Hepatocyte (in vitro differentiated cells): ENCODE results near the gene DAB1. TPM values are rescaled to one million over a fixed set of nuclear protein-coding genes. Genes with fewer than 3 reads are reported as not detected.

ENCODE experiments used
- DNase-seq: peaks from one replicate; pipeline ENCODE4 v3.0.0-alpha.2; 2016; ENCODE audit warnings: low spot score
- H2AFZ ChIP-seq: fragments of 200-600 bp; sonication (generic); 2 replicates; pipeline ENCODE4 v1.6.0; 2016; ENCODE audit warnings: antibody characterized with exemption, mild to moderate bottlenecking
- H3K27ac ChIP-seq: fragments of 200-600 bp; sonication (generic); 2 replicates; pipeline ENCODE4 v1.5.1; 2016; ENCODE audit warnings: mild to moderate bottlenecking
- H3K27me3 ChIP-seq: fragments of 200-600 bp; sonication (generic); 2 replicates; pipeline ENCODE4 v1.6.1; 2016
- H3K36me3 ChIP-seq: fragments of 200-600 bp; sonication (generic); replicated peaks from 2 replicates; pipeline ENCODE4 v1.5.1; 2016; ENCODE audit warnings: low read depth; ENCODE audit not compliant: insufficient read depth
- H3K4me1 ChIP-seq: fragments of 200-600 bp; sonication (generic); 2 replicates; pipeline ENCODE4 v1.5.1; 2016; ENCODE audit warnings: mild to moderate bottlenecking, moderate library complexity; ENCODE audit not compliant: insufficient read depth
- H3K4me2 ChIP-seq: fragments of 200-600 bp; sonication (generic); 2 replicates; pipeline ENCODE4 v1.6.0; 2016
- H3K4me3 ChIP-seq: fragments of 200-600 bp; sonication (generic); 2 replicates; pipeline ENCODE4 v1.5.1; 2016; ENCODE audit warnings: mild to moderate bottlenecking
- H3K79me2 ChIP-seq: fragments of 200-600 bp; sonication (generic); 2 replicates; pipeline ENCODE4 v1.6.0; 2017; ENCODE audit warnings: mild to moderate bottlenecking
- H3K9me2 ChIP-seq: fragments of 200-600 bp; sonication (generic); replicated peaks from 2 replicates; pipeline ENCODE4 v1.6.0; 2017; ENCODE audit warnings: mild to moderate bottlenecking; ENCODE audit not compliant: insufficient read depth
- H3K9me3 ChIP-seq: fragments of 200-600 bp; sonication (generic); 2 replicates; pipeline ENCODE4 v1.5.1; 2016; ENCODE audit warnings: low read depth, mild to moderate bottlenecking
- H4K20me1 ChIP-seq: fragments of 200-600 bp; sonication (generic); 2 replicates; pipeline ENCODE4 v1.6.0; 2016; ENCODE audit warnings: mild to moderate bottlenecking; ENCODE audit not compliant: insufficient read depth, poor library complexity, severe bottlenecking
- EZH2 ChIP-seq: fragments of 200-600 bp; sonication (generic); IDR thresholded peaks from 2 replicates; pipeline ENCODE4 v1.6.1; 2016; ENCODE audit warnings: antibody characterized with exemption, mild to moderate bottlenecking, borderline replicate concordance
- EZH2phosphoT487 ChIP-seq: fragments of 200-600 bp; sonication (generic); IDR thresholded peaks from one replicate; pipeline ENCODE4 v1.6.1; 2018; ENCODE audit warnings: antibody characterized with exemption, mild to moderate bottlenecking, low read depth, moderate library complexity; ENCODE audit not compliant: unreplicated experiment, severe bottlenecking
- WGBS: methylation state at CpG from one replicate; pipeline ENCODE4 v1.1.6; 2016; ENCODE audit warnings: low lambda C conversion rate; ENCODE audit errors: missing lambda C conversion rate; 5-methylcytosine and 5-hydroxymethylcytosine counted together
- polyA plus RNA-seq: library from polyadenylated mRNA; unstranded; fragments of >200 nt; fragmentation: Nextera tagmentation; extraction: Ambion mirVana; gene quantifications from 2 replicates; pipeline ENCODE4 v1.2.1, GENCODE V29; 2016
- total RNA-seq: library from RNA; depleted of rRNA; stranded (reverse); fragments of >200 nt; gene quantifications from 2 replicates; pipeline ENCODE4 v1.2.3, GENCODE V29; 2014
- TF ChIP-seq, protein P1 (sequence below): fragments of 200-600 bp; sonication (generic); IDR thresholded peaks from 2 replicates; pipeline ENCODE4 v1.5.1; 2016; ENCODE audit warnings: antibody characterized with exemption, mild to moderate bottlenecking; ENCODE audit not compliant: poor library complexity

Gene DAB1
- total and polyA plus RNA-seq, 2 experiments from 2014 or later = 19.5 to 37.6 TPM

- no peak for DNase-seq
- Histone ChIP-seq H3K9me2 (no peaks in the 10 kb centered on the region), H3K4me1 (peaks cover 3% of the 10 kb centered on the region), H3K27me3 (no peaks in the 10 kb centered on the region), H3K27ac (no peak overlapping the region), H3K36me3 (no peaks in the 10 kb centered on the region), H3K4me2 (no peak overlapping the region), H2AFZ (no peak overlapping the region), H3K4me3 (no peak overlapping the region), H3K79me2 (no peaks in the 10 kb centered on the region), H4K20me1 (no peaks in the 10 kb centered on the region), H3K9me3 (no peaks in the 10 kb centered on the region)
- WGBS = 82% methylated on average over 2 of the region's 2 CpGs
- TF ChIP-seq EZH2phosphoT487 = no peak
- TF ChIP-seq, protein P1, sequence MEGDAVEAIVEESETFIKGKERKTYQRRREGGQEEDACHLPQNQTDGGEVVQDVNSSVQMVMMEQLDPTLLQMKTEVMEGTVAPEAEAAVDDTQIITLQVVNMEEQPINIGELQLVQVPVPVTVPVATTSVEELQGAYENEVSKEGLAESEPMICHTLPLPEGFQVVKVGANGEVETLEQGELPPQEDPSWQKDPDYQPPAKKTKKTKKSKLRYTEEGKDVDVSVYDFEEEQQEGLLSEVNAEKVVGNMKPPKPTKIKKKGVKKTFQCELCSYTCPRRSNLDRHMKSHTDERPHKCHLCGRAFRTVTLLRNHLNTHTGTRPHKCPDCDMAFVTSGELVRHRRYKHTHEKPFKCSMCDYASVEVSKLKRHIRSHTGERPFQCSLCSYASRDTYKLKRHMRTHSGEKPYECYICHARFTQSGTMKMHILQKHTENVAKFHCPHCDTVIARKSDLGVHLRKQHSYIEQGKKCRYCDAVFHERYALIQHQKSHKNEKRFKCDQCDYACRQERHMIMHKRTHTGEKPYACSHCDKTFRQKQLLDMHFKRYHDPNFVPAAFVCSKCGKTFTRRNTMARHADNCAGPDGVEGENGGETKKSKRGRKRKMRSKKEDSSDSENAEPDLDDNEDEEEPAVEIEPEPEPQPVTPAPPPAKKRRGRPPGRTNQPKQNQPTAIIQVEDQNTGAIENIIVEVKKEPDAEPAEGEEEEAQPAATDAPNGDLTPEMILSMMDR = no peak
- TF ChIP-seq EZH2 = no peak
Observed at GRCh38 chr1:57167997-57168396, 255.9 kb downstream of the DAB1 start.

- H3K9me3 ChIP-seq = no peaks in the 10 kb centered on the region
- DNase-seq = no peak
- WGBS = 26% methylated on average over 1 of the region's 1 CpG
- no peaks in the 10 kb centered on the region for H3K79me2 ChIP-seq
- no peaks in the 10 kb centered on the region for H3K9me2 ChIP-seq
- H4K20me1 ChIP-seq = no peaks in the 10 kb centered on the region
- H3K27ac ChIP-seq = no peak overlapping the region
- H3K4me1 ChIP-seq = peaks cover 3% of the 10 kb centered on the region
- TF ChIP-seq, protein P1 = no peak
- TF ChIP-seq EZH2phosphoT487 (no peak), EZH2 (no peak)
- H3K4me2 ChIP-seq = no peak overlapping the region
- H2AFZ ChIP-seq = no peak overlapping the region
- no peak overlapping the region for H3K4me3 ChIP-seq
- no peaks in the 10 kb centered on the region for H3K27me3 ChIP-seq
- H3K36me3 ChIP-seq = no peaks in the 10 kb centered on the region
Observed at GRCh38 chr1:57165546-57165945, 258.3 kb downstream of the DAB1 start.

GRCh38 chr1:57164584-57164983, 259.3 kb downstream of the DAB1 start:
- no peaks in the 10 kb centered on the region for H3K79me2 ChIP-seq
- peaks cover 2% of the 10 kb centered on the region for H3K4me1 ChIP-seq
- H3K4me2 ChIP-seq = no peak overlapping the region
- H3K9me2 ChIP-seq = no peaks in the 10 kb centered on the region
- DNase-seq = no peak
- H2AFZ ChIP-seq = no peak overlapping the region
- H4K20me1 ChIP-seq = no peaks in the 10 kb centered on the region
- 91% methylated on average over 1 of the region's 1 CpG for WGBS
- H3K27ac ChIP-seq = no peak overlapping the region
- H3K36me3 ChIP-seq = no peaks in the 10 kb centered on the region
- H3K9me3 ChIP-seq = no peaks in the 10 kb centered on the region
- H3K4me3 ChIP-seq = no peak overlapping the region
- TF ChIP-seq, protein P1 = no peak
- no peak for TF ChIP-seq EZH2
- no peak for TF ChIP-seq EZH2phosphoT487
- no peaks in the 10 kb centered on the region for H3K27me3 ChIP-seq

GRCh38 chr1:57163789-57164188, 260.1 kb downstream of the DAB1 start:
- Histone ChIP-seq H3K9me2 (no peaks in the 10 kb centered on the region), H3K27ac (no peak overlapping the region), H3K4me1 (peaks cover 1% of the 10 kb centered on the region), H3K27me3 (no peaks in the 10 kb centered on the region), H2AFZ (no peak overlapping the region), H3K4me3 (no peak overlapping the region), H3K9me3 (no peaks in the 10 kb centered on the region), H3K79me2 (no peaks in the 10 kb centered on the region), H3K36me3 (no peaks in the 10 kb centered on the region), H3K4me2 (no peak overlapping the region), H4K20me1 (no peaks in the 10 kb centered on the region)
- no peak for DNase-seq
- 87% methylated on average over 1 of the region's 1 CpG for WGBS
- TF ChIP-seq, protein P1 = no peak
